ENCODE results near the gene ZNF135.

GRCh38 chr19:58093071-58093470 is 34.0 kb downstream of the ZNF135 start:
- TF ChIP-seq RAD21 (IDR thresholded peaks at IDR 0.05) (no peak), HNF4G (IDR thresholded peaks at IDR 0.05) (no peak), TAF1 (conservative IDR thresholded peaks at IDR 0.05) (no peak), YY1 (IDR thresholded peaks at IDR 0.05) (no peak), JUND (IDR thresholded peaks at IDR 0.05) (no peak), SP1 (IDR thresholded peaks at IDR 0.05) (no peak)
- TF ChIP-seq, protein P1, sequence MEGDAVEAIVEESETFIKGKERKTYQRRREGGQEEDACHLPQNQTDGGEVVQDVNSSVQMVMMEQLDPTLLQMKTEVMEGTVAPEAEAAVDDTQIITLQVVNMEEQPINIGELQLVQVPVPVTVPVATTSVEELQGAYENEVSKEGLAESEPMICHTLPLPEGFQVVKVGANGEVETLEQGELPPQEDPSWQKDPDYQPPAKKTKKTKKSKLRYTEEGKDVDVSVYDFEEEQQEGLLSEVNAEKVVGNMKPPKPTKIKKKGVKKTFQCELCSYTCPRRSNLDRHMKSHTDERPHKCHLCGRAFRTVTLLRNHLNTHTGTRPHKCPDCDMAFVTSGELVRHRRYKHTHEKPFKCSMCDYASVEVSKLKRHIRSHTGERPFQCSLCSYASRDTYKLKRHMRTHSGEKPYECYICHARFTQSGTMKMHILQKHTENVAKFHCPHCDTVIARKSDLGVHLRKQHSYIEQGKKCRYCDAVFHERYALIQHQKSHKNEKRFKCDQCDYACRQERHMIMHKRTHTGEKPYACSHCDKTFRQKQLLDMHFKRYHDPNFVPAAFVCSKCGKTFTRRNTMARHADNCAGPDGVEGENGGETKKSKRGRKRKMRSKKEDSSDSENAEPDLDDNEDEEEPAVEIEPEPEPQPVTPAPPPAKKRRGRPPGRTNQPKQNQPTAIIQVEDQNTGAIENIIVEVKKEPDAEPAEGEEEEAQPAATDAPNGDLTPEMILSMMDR (IDR thresholded peaks at IDR 0.05; ENCODE audit: low read depth, low read length, missing input control): no peak
- TF ChIP-seq, protein P2, sequence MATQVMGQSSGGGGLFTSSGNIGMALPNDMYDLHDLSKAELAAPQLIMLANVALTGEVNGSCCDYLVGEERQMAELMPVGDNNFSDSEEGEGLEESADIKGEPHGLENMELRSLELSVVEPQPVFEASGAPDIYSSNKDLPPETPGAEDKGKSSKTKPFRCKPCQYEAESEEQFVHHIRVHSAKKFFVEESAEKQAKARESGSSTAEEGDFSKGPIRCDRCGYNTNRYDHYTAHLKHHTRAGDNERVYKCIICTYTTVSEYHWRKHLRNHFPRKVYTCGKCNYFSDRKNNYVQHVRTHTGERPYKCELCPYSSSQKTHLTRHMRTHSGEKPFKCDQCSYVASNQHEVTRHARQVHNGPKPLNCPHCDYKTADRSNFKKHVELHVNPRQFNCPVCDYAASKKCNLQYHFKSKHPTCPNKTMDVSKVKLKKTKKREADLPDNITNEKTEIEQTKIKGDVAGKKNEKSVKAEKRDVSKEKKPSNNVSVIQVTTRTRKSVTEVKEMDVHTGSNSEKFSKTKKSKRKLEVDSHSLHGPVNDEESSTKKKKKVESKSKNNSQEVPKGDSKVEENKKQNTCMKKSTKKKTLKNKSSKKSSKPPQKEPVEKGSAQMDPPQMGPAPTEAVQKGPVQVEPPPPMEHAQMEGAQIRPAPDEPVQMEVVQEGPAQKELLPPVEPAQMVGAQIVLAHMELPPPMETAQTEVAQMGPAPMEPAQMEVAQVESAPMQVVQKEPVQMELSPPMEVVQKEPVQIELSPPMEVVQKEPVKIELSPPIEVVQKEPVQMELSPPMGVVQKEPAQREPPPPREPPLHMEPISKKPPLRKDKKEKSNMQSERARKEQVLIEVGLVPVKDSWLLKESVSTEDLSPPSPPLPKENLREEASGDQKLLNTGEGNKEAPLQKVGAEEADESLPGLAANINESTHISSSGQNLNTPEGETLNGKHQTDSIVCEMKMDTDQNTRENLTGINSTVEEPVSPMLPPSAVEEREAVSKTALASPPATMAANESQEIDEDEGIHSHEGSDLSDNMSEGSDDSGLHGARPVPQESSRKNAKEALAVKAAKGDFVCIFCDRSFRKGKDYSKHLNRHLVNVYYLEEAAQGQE (IDR thresholded peaks at IDR 0.05): no peak
- TF ChIP-seq, protein P3, sequence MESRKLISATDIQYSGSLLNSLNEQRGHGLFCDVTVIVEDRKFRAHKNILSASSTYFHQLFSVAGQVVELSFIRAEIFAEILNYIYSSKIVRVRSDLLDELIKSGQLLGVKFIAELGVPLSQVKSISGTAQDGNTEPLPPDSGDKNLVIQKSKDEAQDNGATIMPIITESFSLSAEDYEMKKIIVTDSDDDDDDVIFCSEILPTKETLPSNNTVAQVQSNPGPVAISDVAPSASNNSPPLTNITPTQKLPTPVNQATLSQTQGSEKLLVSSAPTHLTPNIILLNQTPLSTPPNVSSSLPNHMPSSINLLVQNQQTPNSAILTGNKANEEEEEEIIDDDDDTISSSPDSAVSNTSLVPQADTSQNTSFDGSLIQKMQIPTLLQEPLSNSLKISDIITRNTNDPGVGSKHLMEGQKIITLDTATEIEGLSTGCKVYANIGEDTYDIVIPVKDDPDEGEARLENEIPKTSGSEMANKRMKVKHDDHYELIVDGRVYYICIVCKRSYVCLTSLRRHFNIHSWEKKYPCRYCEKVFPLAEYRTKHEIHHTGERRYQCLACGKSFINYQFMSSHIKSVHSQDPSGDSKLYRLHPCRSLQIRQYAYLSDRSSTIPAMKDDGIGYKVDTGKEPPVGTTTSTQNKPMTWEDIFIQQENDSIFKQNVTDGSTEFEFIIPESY (IDR thresholded peaks at IDR 0.05): no peak

Measured in liver (tissue), 3 donors.